Measurements from ENCODE around the gene HACE1.
"Not testable (repeated sequence)": the region's sequence is repeated elsewhere in the genome, so short reads cannot be mapped to it uniquely, and the experiment has no call there.

The HACE1 gene

GRCh38 chr6:104766595-104766994 is 93.1 kb downstream of the HACE1 start:
- Histone ChIP-seq H3K4me3 (ENCODE audit: low read length) (no peak overlapping the region), H3K36me3 (ENCODE audit: control insufficient read depth, insufficient read depth, low read length) (peaks cover 4% of the 10 kb centered on the region), H3K9ac (ENCODE audit: low read length) (no peak overlapping the region), H3K27ac (ENCODE audit: low read depth, low read length) (no peak overlapping the region), H3K27me3 (ENCODE audit: control insufficient read depth, insufficient read depth, low read length) (no peaks in the 10 kb centered on the region), H3K4me1 (ENCODE audit: control insufficient read depth, insufficient read depth, low read length) (no peaks in the 10 kb centered on the region)

- Histone ChIP-seq H3K9ac (ENCODE audit: low read length) (no peak overlapping the region), H3K4me3 (ENCODE audit: low read length) (no peak overlapping the region), H3K27me3 (ENCODE audit: control insufficient read depth, insufficient read depth, low read length) (no peaks in the 10 kb centered on the region), H3K4me1 (ENCODE audit: control insufficient read depth, insufficient read depth, low read length) (no peaks in the 10 kb centered on the region), H3K27ac (ENCODE audit: low read depth, low read length) (no peak overlapping the region), H3K36me3 (ENCODE audit: control insufficient read depth, insufficient read depth, low read length) (no peaks in the 10 kb centered on the region)
Measured at GRCh38 chr6:104754788-104755409, 104.8 kb downstream of the HACE1 start.

GRCh38 chr6:104753251-104753650 is 106.5 kb downstream of the HACE1 start:
- Histone ChIP-seq H3K27me3 (ENCODE audit: control insufficient read depth, insufficient read depth, low read length) (no peaks in the 10 kb centered on the region), H3K36me3 (ENCODE audit: control insufficient read depth, insufficient read depth, low read length) (no peaks in the 10 kb centered on the region), H3K27ac (ENCODE audit: low read depth, low read length) (no peak overlapping the region), H3K9ac (ENCODE audit: low read length) (no peak overlapping the region), H3K4me3 (ENCODE audit: low read length) (no peak overlapping the region), H3K4me1 (ENCODE audit: control insufficient read depth, insufficient read depth, low read length) (no peaks in the 10 kb centered on the region)

GRCh38 chr6:104750449-104750848 is 109.3 kb downstream of the HACE1 start:
- Histone ChIP-seq H3K4me1 (ENCODE audit: control insufficient read depth, insufficient read depth, low read length) (no peaks in the 10 kb centered on the region), H3K4me3 (ENCODE audit: low read length) (no peak overlapping the region), H3K9ac (ENCODE audit: low read length) (no peak overlapping the region), H3K27ac (ENCODE audit: low read depth, low read length) (no peak overlapping the region), H3K36me3 (ENCODE audit: control insufficient read depth, insufficient read depth, low read length) (no peaks in the 10 kb centered on the region), H3K27me3 (ENCODE audit: control insufficient read depth, insufficient read depth, low read length) (no peaks in the 10 kb centered on the region)

DNA sequence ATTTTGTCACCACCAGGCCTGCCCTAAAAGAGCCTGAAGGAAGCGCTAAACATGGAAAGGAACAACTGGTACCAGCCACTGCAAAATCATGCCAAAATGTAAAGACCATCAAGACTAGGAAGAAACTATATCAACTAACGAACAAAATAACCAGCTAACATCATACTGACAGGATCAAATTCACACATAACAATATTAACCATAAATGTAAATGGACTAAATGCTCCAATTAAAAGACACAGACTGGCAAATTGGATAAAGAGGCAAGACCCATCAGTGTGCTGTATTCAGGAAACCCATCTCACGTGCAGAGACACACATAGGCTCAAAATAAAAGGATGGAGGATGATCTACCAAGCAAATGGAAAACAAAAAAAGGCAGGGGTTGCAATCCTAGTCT is 120.6 kb downstream of the HACE1 start:
- not testable (repeated sequence) for H3K27me3 ChIP-seq (ENCODE audit: control insufficient read depth, insufficient read depth, low read length); H3K4me3 ChIP-seq (ENCODE audit: low read length); H3K4me1 ChIP-seq (ENCODE audit: control insufficient read depth, insufficient read depth, low read length); H3K9ac ChIP-seq (ENCODE audit: low read length); H3K36me3 ChIP-seq (ENCODE audit: control insufficient read depth, insufficient read depth, low read length); H3K27ac ChIP-seq (ENCODE audit: low read depth, low read length)

DNA sequence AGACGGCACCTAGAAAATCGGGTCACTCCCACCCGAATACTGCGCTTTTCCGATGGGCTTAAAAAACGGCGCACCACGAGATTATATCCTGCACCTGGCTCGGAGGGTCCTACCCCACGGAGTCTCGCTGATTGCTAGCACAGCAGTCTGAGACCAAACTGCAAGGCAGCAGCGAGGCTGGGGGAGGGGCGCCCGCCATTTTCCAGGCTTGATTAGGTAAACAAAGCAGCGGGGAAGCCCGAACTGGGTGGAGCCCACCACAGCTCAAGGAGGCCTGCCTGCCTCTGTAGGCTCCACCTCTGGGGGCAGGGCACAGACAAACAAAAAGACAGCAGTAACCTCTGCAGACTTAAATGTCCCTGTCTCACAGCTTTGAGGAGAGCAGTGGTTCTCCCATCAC is 122.2 kb downstream of the HACE1 start:
- H3K27me3 ChIP-seq (ENCODE audit: control insufficient read depth, insufficient read depth, low read length); H3K9ac ChIP-seq (ENCODE audit: low read length); H3K27ac ChIP-seq (ENCODE audit: low read depth, low read length); H3K36me3 ChIP-seq (ENCODE audit: control insufficient read depth, insufficient read depth, low read length); H3K4me1 ChIP-seq (ENCODE audit: control insufficient read depth, insufficient read depth, low read length); H3K4me3 ChIP-seq (ENCODE audit: low read length): not testable (repeated sequence)

DNA sequence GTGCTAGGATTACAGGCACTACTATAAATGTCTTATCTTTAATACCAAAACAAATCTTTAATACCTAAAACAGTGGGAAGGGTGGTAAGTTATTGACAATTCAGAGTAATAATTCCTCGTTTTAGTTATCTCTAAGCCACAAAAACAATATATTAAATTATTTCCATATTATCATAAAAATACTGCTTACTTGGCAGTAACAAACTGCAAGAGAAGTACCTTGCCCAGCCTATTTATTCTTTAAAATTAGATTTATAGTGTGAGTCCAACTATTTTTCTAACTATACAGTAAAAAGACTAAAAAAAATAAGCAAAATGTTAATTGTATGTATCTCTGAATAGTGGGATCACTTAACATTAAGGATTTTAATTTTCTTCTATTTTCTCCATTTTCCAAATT is 123.2 kb downstream of the HACE1 start:
- no peak overlapping the region for H3K9ac ChIP-seq (ENCODE audit: low read length)
- H3K4me1 ChIP-seq (ENCODE audit: control insufficient read depth, insufficient read depth, low read length): no peaks in the 10 kb centered on the region
- H3K4me3 ChIP-seq (ENCODE audit: low read length): no peak overlapping the region
- no peaks in the 10 kb centered on the region for H3K27me3 ChIP-seq (ENCODE audit: control insufficient read depth, insufficient read depth, low read length)
- no peak overlapping the region for H3K27ac ChIP-seq (ENCODE audit: low read depth, low read length)
- no peaks in the 10 kb centered on the region for H3K36me3 ChIP-seq (ENCODE audit: control insufficient read depth, insufficient read depth, low read length)

GRCh38 chr6:104730450-104730849 is 129.3 kb downstream of the HACE1 start:
- Histone ChIP-seq H3K4me3 (ENCODE audit: low read length) (no peak overlapping the region), H3K36me3 (ENCODE audit: control insufficient read depth, insufficient read depth, low read length) (no peaks in the 10 kb centered on the region), H3K9ac (ENCODE audit: low read length) (no peak overlapping the region), H3K4me1 (ENCODE audit: control insufficient read depth, insufficient read depth, low read length) (no peaks in the 10 kb centered on the region), H3K27ac (ENCODE audit: low read depth, low read length) (no peak overlapping the region), H3K27me3 (ENCODE audit: control insufficient read depth, insufficient read depth, low read length) (no peaks in the 10 kb centered on the region)

DNA sequence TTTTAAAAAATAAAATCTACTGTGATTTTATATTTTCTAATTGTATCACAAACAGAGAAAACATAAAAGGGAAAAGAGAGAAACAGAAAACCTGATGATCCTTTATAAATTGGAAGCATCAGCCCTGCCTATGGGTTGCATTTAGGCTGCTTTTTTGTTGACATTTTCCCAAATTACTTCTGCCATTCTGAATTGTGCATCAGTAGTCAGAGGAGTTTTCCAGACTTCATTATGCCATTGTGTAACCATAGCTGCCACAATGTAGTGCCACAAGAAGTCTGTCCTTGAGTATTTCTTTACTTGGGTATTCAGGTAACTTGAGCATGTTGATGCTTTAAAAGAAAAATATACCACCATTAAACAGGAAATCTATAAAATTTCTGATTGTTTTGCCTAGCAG is 130.3 kb downstream of the HACE1 start:
- Histone ChIP-seq H3K27ac (ENCODE audit: low read depth, low read length) (no peak overlapping the region), H3K9ac (ENCODE audit: low read length) (no peak overlapping the region), H3K4me1 (ENCODE audit: control insufficient read depth, insufficient read depth, low read length) (no peaks in the 10 kb centered on the region), H3K36me3 (ENCODE audit: control insufficient read depth, insufficient read depth, low read length) (no peaks in the 10 kb centered on the region), H3K27me3 (ENCODE audit: control insufficient read depth, insufficient read depth, low read length) (no peaks in the 10 kb centered on the region), H3K4me3 (ENCODE audit: low read length) (no peak overlapping the region)

GRCh38 chr6:104728448-104728847 is 131.3 kb downstream of the HACE1 start:
- no peak overlapping the region for H3K9ac ChIP-seq (ENCODE audit: low read length)
- no peak overlapping the region for H3K27ac ChIP-seq (ENCODE audit: low read depth, low read length)
- no peak overlapping the region for H3K4me3 ChIP-seq (ENCODE audit: low read length)
- no peaks in the 10 kb centered on the region for H3K36me3 ChIP-seq (ENCODE audit: control insufficient read depth, insufficient read depth, low read length)
- no peaks in the 10 kb centered on the region for H3K27me3 ChIP-seq (ENCODE audit: control insufficient read depth, insufficient read depth, low read length)
- no peaks in the 10 kb centered on the region for H3K4me1 ChIP-seq (ENCODE audit: control insufficient read depth, insufficient read depth, low read length)

DNA sequence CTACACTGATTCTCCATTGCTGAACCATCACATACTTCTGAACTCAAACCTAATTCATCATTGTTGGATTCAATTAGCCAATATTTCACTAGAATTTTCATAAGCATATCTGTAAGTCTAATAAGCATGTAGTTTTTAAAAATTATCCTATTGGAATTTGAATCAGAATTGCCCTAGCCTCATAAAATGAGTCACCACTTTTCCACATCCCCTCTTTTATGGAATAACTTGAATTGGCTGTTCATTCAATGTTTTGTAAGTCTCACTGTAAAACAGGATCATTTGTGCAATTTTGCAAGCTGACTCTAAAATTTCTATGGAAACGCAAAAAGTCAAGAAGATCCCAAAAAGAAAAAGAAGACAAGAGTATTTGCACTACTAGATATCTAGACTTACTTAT is 141.0 kb downstream of the HACE1 start:
- Histone ChIP-seq H3K36me3 (ENCODE audit: control insufficient read depth, insufficient read depth, low read length) (no peaks in the 10 kb centered on the region), H3K27me3 (ENCODE audit: control insufficient read depth, insufficient read depth, low read length) (no peaks in the 10 kb centered on the region), H3K4me1 (ENCODE audit: control insufficient read depth, insufficient read depth, low read length) (no peaks in the 10 kb centered on the region), H3K4me3 (ENCODE audit: low read length) (no peak overlapping the region), H3K9ac (ENCODE audit: low read length) (no peak overlapping the region), H3K27ac (ENCODE audit: low read depth, low read length) (no peak overlapping the region)

GRCh38 chr6:104716858-104717257 is 142.9 kb downstream of the HACE1 start:
- Histone ChIP-seq H3K36me3 (ENCODE audit: control insufficient read depth, insufficient read depth, low read length) (no peaks in the 10 kb centered on the region), H3K27ac (ENCODE audit: low read depth, low read length) (no peak overlapping the region), H3K27me3 (ENCODE audit: control insufficient read depth, insufficient read depth, low read length) (no peaks in the 10 kb centered on the region), H3K4me1 (ENCODE audit: control insufficient read depth, insufficient read depth, low read length) (no peaks in the 10 kb centered on the region), H3K4me3 (ENCODE audit: low read length) (no peak overlapping the region), H3K9ac (ENCODE audit: low read length) (no peak overlapping the region)

- H3K9ac ChIP-seq (ENCODE audit: low read length): no peak overlapping the region
- H3K36me3 ChIP-seq (ENCODE audit: control insufficient read depth, insufficient read depth, low read length): no peaks in the 10 kb centered on the region
- H3K4me1 ChIP-seq (ENCODE audit: control insufficient read depth, insufficient read depth, low read length): no peaks in the 10 kb centered on the region
- H3K27me3 ChIP-seq (ENCODE audit: control insufficient read depth, insufficient read depth, low read length): no peaks in the 10 kb centered on the region
- H3K4me3 ChIP-seq (ENCODE audit: low read length): no peak overlapping the region
- H3K27ac ChIP-seq (ENCODE audit: low read depth, low read length): no peak overlapping the region
Measured at GRCh38 chr6:104714796-104715195, 144.9 kb downstream of the HACE1 start.

All from rectal smooth muscle tissue (tissue), 1 donor.